ENCODE measurements around the gene RRAD. TPM values are rescaled to one million over a fixed set of nuclear protein-coding genes. Genes with fewer than 3 reads are reported as not detected.
"Not testable (repeated sequence)": the region's sequence is repeated elsewhere in the genome, so short reads cannot be mapped to it uniquely, and the experiment has no call there.

Gene RRAD
- total RNA-seq, 1 donor, result 1.3 TPM

GRCh38 chr16:66944971-66945370 lies 19.6 kb upstream of the RRAD start:
- Histone ChIP-seq H3K27me3 (ENCODE audit: insufficient read depth, low read length) (peaks cover 18% of the 10 kb centered on the region), H3K4me1 (ENCODE audit: insufficient read depth, low read length) (peaks cover 16% of the 10 kb centered on the region)
- H3K9me3 ChIP-seq (ENCODE audit: low read depth, low read length); H3K4me3 ChIP-seq (ENCODE audit: low read length): not testable (repeated sequence)

- Histone ChIP-seq H3K4me1 (ENCODE audit: insufficient read depth, low read length) (peaks cover 16% of the 10 kb centered on the region), H3K9me3 (ENCODE audit: low read depth, low read length) (no peaks in the 10 kb centered on the region), H3K27me3 (ENCODE audit: insufficient read depth, low read length) (peaks cover 9% of the 10 kb centered on the region), H3K4me3 (ENCODE audit: low read length) (no peak overlapping the region)
These were observed 18.7 kb upstream of the RRAD start for GRCh38 chr16:66944054-66944441.

- no peaks in the 10 kb centered on the region for H3K9me3 ChIP-seq (ENCODE audit: low read depth, low read length)
- H3K27me3 ChIP-seq (ENCODE audit: insufficient read depth, low read length), result peaks cover 4% of the 10 kb centered on the region
- H3K4me3 ChIP-seq (ENCODE audit: low read length), result no peak overlapping the region
- peaks cover 11% of the 10 kb centered on the region for H3K4me1 ChIP-seq (ENCODE audit: insufficient read depth, low read length)
These were observed 18.2 kb upstream of the RRAD start for GRCh38 chr16:66943426-66944053.

GRCh38 chr16:66942981-66943380 lies 17.6 kb upstream of the RRAD start:
- Histone ChIP-seq H3K4me1 (ENCODE audit: insufficient read depth, low read length) (peaks cover 5% of the 10 kb centered on the region), H3K27me3 (ENCODE audit: insufficient read depth, low read length) (no peaks in the 10 kb centered on the region), H3K9me3 (ENCODE audit: low read depth, low read length) (no peaks in the 10 kb centered on the region), H3K4me3 (ENCODE audit: low read length) (no peak overlapping the region)

- Histone ChIP-seq H3K9me3 (ENCODE audit: low read depth, low read length) (no peaks in the 10 kb centered on the region), H3K4me3 (ENCODE audit: low read length) (no peak overlapping the region), H3K4me1 (ENCODE audit: insufficient read depth, low read length) (peaks cover 15% of the 10 kb centered on the region), H3K27me3 (ENCODE audit: insufficient read depth, low read length) (no peaks in the 10 kb centered on the region)
These were observed 14.9 kb upstream of the RRAD start for GRCh38 chr16:66940236-66940635.

GRCh38 chr16:66939366-66939765 lies 14.0 kb upstream of the RRAD start:
- Histone ChIP-seq H3K4me3 (ENCODE audit: low read length) (no peak overlapping the region), H3K4me1 (ENCODE audit: insufficient read depth, low read length) (peaks cover 18% of the 10 kb centered on the region), H3K9me3 (ENCODE audit: low read depth, low read length) (no peaks in the 10 kb centered on the region)

GRCh38 chr16:66937725-66938337 lies 12.5 kb upstream of the RRAD start:
- H3K27me3 ChIP-seq (ENCODE audit: insufficient read depth, low read length), result no peaks in the 10 kb centered on the region
- peaks cover 28% of the 10 kb centered on the region for H3K4me1 ChIP-seq (ENCODE audit: insufficient read depth, low read length)
- no peaks in the 10 kb centered on the region for H3K9me3 ChIP-seq (ENCODE audit: low read depth, low read length)

More at GRCh38 chr16:66939366-66939765, 14.0 kb upstream of the RRAD start:
- no peaks in the 10 kb centered on the region for H3K27me3 ChIP-seq (ENCODE audit: insufficient read depth, low read length)

GRCh38 chr16:66936889-66937554 lies 11.7 kb upstream of the RRAD start:
- Histone ChIP-seq H3K4me3 (ENCODE audit: low read length) (no peak overlapping the region), H3K9me3 (ENCODE audit: low read depth, low read length) (no peaks in the 10 kb centered on the region), H3K4me1 (ENCODE audit: insufficient read depth, low read length) (peaks cover 33% of the 10 kb centered on the region), H3K27me3 (ENCODE audit: insufficient read depth, low read length) (no peaks in the 10 kb centered on the region)

More at GRCh38 chr16:66937725-66938337, 12.5 kb upstream of the RRAD start:
- no peak overlapping the region for H3K4me3 ChIP-seq (ENCODE audit: low read length)

GRCh38 chr16:66936462-66936861 lies 11.1 kb upstream of the RRAD start:
- peaks cover 33% of the 10 kb centered on the region for H3K4me1 ChIP-seq (ENCODE audit: insufficient read depth, low read length)
- H3K27me3 ChIP-seq (ENCODE audit: insufficient read depth, low read length), result no peaks in the 10 kb centered on the region
- H3K9me3 ChIP-seq (ENCODE audit: low read depth, low read length), result no peaks in the 10 kb centered on the region
- no peak overlapping the region for H3K4me3 ChIP-seq (ENCODE audit: low read length)

- H3K27me3 ChIP-seq (ENCODE audit: insufficient read depth, low read length), result no peaks in the 10 kb centered on the region
- peak within 1 kb of the TSS; percentile 76 for H3K4me3 ChIP-seq (ENCODE audit: low read length)
- H3K4me1 ChIP-seq (ENCODE audit: insufficient read depth, low read length), result peaks cover 33% of the 10 kb centered on the region
- H3K9me3 ChIP-seq (ENCODE audit: low read depth, low read length), result no peaks in the 10 kb centered on the region
These were observed 10.1 kb upstream of the RRAD start, which contains the start of gene CES2 for GRCh38 chr16:66935314-66936011. Gene CES2 (plus strand): TSS chr16:66935516. CDS start chr16:66935636, 120 bp downstream.

- peaks cover 33% of the 10 kb centered on the region for H3K4me1 ChIP-seq (ENCODE audit: insufficient read depth, low read length)
- H3K9me3 ChIP-seq (ENCODE audit: low read depth, low read length), result not testable (repeated sequence)
These were observed 9.5 kb upstream of the RRAD start for GRCh38 chr16:66934839-66935313.

GRCh38 chr16:66934138-66934838 lies 9.0 kb upstream of the RRAD start, which contains the start of gene CIAO2B:
Gene CIAO2B (minus strand): TSS chr16:66934402. CDS start chr16:66934364, 38 bp downstream.
- Histone ChIP-seq H3K4me3 (ENCODE audit: low read length) (peak within 1 kb of the TSS; percentile 76), H3K4me1 (ENCODE audit: insufficient read depth, low read length) (peaks cover 33% of the 10 kb centered on the region), H3K27me3 (ENCODE audit: insufficient read depth, low read length) (no peaks in the 10 kb centered on the region), H3K9me3 (ENCODE audit: low read depth, low read length) (no peaks in the 10 kb centered on the region)

More at GRCh38 chr16:66934839-66935313, 9.5 kb upstream of the RRAD start:
- H3K4me3 ChIP-seq (ENCODE audit: low read length), result peak overlapping the region; percentile 76
- not testable (repeated sequence) for H3K27me3 ChIP-seq (ENCODE audit: insufficient read depth, low read length)

GRCh38 chr16:66933776-66934137 lies 8.4 kb upstream of the RRAD start:
- H3K4me3 ChIP-seq (ENCODE audit: low read length), result peak overlapping the region; percentile 76
- no peaks in the 10 kb centered on the region for H3K9me3 ChIP-seq (ENCODE audit: low read depth, low read length)
- H3K27me3 ChIP-seq (ENCODE audit: insufficient read depth, low read length), result no peaks in the 10 kb centered on the region
- H3K4me1 ChIP-seq (ENCODE audit: insufficient read depth, low read length), result peaks cover 33% of the 10 kb centered on the region

- Histone ChIP-seq H3K27me3 (ENCODE audit: insufficient read depth, low read length) (no peaks in the 10 kb centered on the region), H3K4me3 (ENCODE audit: low read length) (no peak overlapping the region), H3K9me3 (ENCODE audit: low read depth, low read length) (no peaks in the 10 kb centered on the region), H3K4me1 (ENCODE audit: insufficient read depth, low read length) (peaks cover 33% of the 10 kb centered on the region)
These were observed 6.7 kb upstream of the RRAD start for GRCh38 chr16:66932076-66932475.
